Sigmoid colon (tissue), 7 donors: ENCODE results near the gene MYCN. TPM values are rescaled to one million over a fixed set of nuclear protein-coding genes. Genes with fewer than 3 reads are reported as not detected.
"Not testable (repeated sequence)": the region's sequence is repeated elsewhere in the genome, so short reads cannot be mapped to it uniquely, and the experiment has no call there.

Source experiments
- DNase-seq: peaks from one replicate; pipeline ENCODE4 v3.0.0-alpha.2; 2019
- H3K27ac ChIP-seq, 4 donors: fragments of 200-600 bp; sonication (generic); one replicate each; pipeline ENCODE4 v1.5.1; 2016 to 2019; ENCODE audit warnings: mild to moderate bottlenecking in 1 of 4
- H3K27me3 ChIP-seq, 3 donors: fragments of 200-600 bp; sonication (generic); one replicate each; pipeline ENCODE4 v1.5.1; 2019; ENCODE audit warnings: mild to moderate bottlenecking in 1 of 3
- H3K36me3 ChIP-seq, 4 donors: fragments of 200-600 bp; sonication (generic); one replicate each; pipeline ENCODE4 v1.5.1; 2016 to 2019
- H3K4me1 ChIP-seq, 4 donors: fragments of 200-600 bp; sonication (generic); one replicate each; pipeline ENCODE4 v1.5.1; 2017 to 2019
- H3K4me3 ChIP-seq, 4 donors: fragments of 200-600 bp; sonication (generic); one replicate each; pipeline ENCODE4 v1.5.1; 2017 to 2019; ENCODE audit warnings: mild to moderate bottlenecking in 2 of 4, moderate library complexity in 1 of 4
- H3K9me3 ChIP-seq, 4 donors: fragments of 200-600 bp in 3 of 4; sonication (generic) in 3 of 4; one replicate each; pipeline versions ENCODE4 v1.5.1 to v1.6.1; 2013 to 2019
- EP300 ChIP-seq, 4 donors: sonication (generic); formaldehyde crosslinking; IDR thresholded peaks; one replicate each; pipeline ENCODE4 v1.6.1; 2017; ENCODE audit warnings: antibody characterized with exemption in 4 of 4
- POLR2A ChIP-seq, 2 donors: fragments of 450-650 bp; IDR thresholded peaks; one replicate each; pipeline ENCODE4 v1.6.1; 2016; ENCODE audit warnings: antibody characterized with exemption in 2 of 2, mild to moderate bottlenecking in 2 of 2, moderate library complexity in 2 of 2
- POLR2AphosphoS5 ChIP-seq, 4 donors: sonication (generic); formaldehyde crosslinking; IDR thresholded peaks; one replicate each; pipeline ENCODE4 v1.6.1; 2017; ENCODE audit warnings: antibody characterized with exemption in 4 of 4
- WGBS, 2 donors: extraction: QIAGEN DNeasy Blood & Tissue Kit; methylation state at CpG; one replicate each; pipeline ENCODE4 v1.1.7; 2013; 5-methylcytosine and 5-hydroxymethylcytosine counted together
- intact Hi-C: fragments of 100-400 bp; cut with DNase I; formaldehyde crosslinking; loops from one replicate; pipeline ENCODE4 v1.15.1; 2023
- polyA plus RNA-seq, 3 donors: library from polyadenylated mRNA; stranded (reverse); fragments of 200-250 nt; gene quantifications; one replicate each; pipeline ENCODE4 v1.2.3, GENCODE V29; 2013
- total RNA-seq, 4 donors: library from RNA; depleted of rRNA; stranded (reverse); fragments of >200 nt; gene quantifications; one replicate each; pipeline ENCODE4 v1.1.0, GENCODE V29; 2016
- TF ChIP-seq, protein P1 (sequence below), 4 experiments: fragments of 450-650 bp in 3 of 4; fragments of 200-600 bp in 1 of 4; IDR thresholded peaks; one replicate each; pipeline ENCODE4 v1.5.1; 2016 to 2019; ENCODE audit warnings: antibody characterized with exemption in 4 of 4, mild to moderate bottlenecking in 3 of 4, moderate library complexity in 2 of 4
- donor health status: healthy with polysubstance abuse.
- donor health status: Bipolar disorder and iron deficiency.
- donor health status: healthy.

Gene MYCN
- total and polyA plus RNA-seq, 7 donors, result 0.33 to 0.71 (median 0.55) TPM; not detected in 1

DNA sequence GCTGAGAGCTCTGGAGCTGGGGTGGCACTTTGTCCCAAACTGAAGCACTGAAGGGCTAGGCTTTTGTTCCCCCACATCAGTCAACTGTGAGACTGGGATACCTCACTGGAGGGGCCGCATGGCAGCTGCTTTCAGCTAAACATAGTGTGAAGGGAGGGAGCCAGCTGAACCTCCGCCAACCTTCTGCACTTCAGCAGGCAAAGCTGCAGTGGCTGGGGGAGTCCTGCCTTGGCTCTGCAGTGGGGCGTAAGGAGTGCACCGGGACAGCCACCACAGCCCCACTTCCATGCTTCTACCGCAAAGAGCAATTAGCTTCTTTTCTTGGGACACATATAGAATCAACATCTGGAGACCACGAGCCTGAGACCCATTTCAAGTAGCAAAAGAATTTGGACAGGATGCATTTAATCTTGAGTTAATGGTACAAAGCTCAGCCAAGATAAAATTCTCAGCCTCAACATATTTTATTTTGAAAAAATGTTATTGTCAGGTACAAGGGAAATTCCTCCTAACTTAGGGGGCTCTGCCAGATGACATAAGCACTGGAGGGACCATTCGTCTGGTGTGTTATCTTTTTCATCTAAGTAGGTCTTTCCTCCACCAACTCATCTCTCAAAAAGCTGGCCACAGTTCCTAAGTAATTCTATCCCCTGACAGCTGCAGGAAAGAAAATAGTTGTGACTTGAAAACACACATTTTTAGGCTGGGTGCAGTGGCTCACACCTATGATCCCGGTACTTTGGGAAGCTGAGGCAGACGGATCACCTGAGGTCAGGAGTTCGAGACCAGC lies 25.6 kb upstream of the MYCN start:
- Histone ChIP-seq H3K9me3 (no peaks in the 10 kb centered on the region), H3K4me1 (peaks cover 0 to 39% (median 23%) of the 10 kb centered on the region in 4 donors), H3K36me3 (no peaks in the 10 kb centered on the region), H3K27ac (no peak overlapping the region), H3K4me3 (no peak overlapping the region), H3K27me3 (no peaks in the 10 kb centered on the region)
- TF ChIP-seq, protein P1, sequence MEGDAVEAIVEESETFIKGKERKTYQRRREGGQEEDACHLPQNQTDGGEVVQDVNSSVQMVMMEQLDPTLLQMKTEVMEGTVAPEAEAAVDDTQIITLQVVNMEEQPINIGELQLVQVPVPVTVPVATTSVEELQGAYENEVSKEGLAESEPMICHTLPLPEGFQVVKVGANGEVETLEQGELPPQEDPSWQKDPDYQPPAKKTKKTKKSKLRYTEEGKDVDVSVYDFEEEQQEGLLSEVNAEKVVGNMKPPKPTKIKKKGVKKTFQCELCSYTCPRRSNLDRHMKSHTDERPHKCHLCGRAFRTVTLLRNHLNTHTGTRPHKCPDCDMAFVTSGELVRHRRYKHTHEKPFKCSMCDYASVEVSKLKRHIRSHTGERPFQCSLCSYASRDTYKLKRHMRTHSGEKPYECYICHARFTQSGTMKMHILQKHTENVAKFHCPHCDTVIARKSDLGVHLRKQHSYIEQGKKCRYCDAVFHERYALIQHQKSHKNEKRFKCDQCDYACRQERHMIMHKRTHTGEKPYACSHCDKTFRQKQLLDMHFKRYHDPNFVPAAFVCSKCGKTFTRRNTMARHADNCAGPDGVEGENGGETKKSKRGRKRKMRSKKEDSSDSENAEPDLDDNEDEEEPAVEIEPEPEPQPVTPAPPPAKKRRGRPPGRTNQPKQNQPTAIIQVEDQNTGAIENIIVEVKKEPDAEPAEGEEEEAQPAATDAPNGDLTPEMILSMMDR (IDR thresholded peaks at IDR 0.05), result no peak
- TF ChIP-seq POLR2AphosphoS5 (IDR thresholded peaks at IDR 0.05), result peak in 2 of 4 donors; percentile 14 to 33
- TF ChIP-seq POLR2A (IDR thresholded peaks at IDR 0.05), result no peak
- 71 to 75% methylated on average over 10 of the region's 10 CpGs for WGBS, 2 donors
- intact Hi-C loops, result loop anchor here (10.0 kb wide), 1 partner anchor 280 kb away; no protein-coding TSS in a partner anchor
- DNase-seq, result peak; percentile 76

DNA sequence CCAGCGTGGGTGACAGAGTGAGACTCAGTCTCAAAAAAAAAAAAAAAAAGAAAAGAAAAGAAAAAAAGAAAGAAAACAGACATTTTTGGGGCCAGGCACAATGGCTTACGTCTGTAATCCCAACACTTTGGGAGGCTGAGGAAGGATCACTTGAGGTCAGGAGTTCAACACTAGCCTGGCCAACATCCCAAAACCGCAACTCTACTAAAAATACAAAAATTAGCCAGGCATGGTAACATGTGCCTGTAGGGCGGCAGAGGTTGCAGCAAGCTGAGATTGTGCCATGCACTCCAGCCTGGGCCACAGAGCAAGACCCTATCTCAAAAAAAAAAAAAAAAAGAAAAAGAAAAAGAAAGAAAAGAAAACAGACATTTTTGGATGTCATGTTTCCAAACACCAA lies 24.8 kb upstream of the MYCN start:
- not testable (repeated sequence) for H3K27ac ChIP-seq, H3K36me3 ChIP-seq
- 59 to 80% methylated on average over 4 of the region's 4 CpGs for WGBS, 2 donors

GRCh38 chr2:15916336-15916735 lies 24.0 kb upstream of the MYCN start:
- H3K27me3 ChIP-seq, result no peaks in the 10 kb centered on the region
- H3K36me3 ChIP-seq, result no peaks in the 10 kb centered on the region
- no peak for TF ChIP-seq POLR2AphosphoS5 (IDR thresholded peaks at IDR 0.05)
- no peak overlapping the region for H3K27ac ChIP-seq
- peaks cover 0 to 42% (median 23%) of the 10 kb centered on the region in 4 donors for H3K4me1 ChIP-seq
- H3K4me3 ChIP-seq, result no peak overlapping the region
- no peaks in the 10 kb centered on the region for H3K9me3 ChIP-seq
- intact Hi-C loops, result loop anchor here (10.0 kb wide), 1 partner anchor 282 kb away; no protein-coding TSS in a partner anchor
- WGBS, 2 donors, result 94 to 96% methylated on average over 4 of the region's 4 CpGs
- DNase-seq, result no peak

More for the DNA sequence above, 24.8 kb upstream of the MYCN start:
- intact Hi-C loops, result loop anchor here (10.0 kb wide), 1 partner anchor 281 kb away; no protein-coding TSS in a partner anchor
- not testable (repeated sequence) for H3K4me3 ChIP-seq, H3K27me3 ChIP-seq, DNase-seq, H3K9me3 ChIP-seq
- peaks cover 0 to 42% (median 23%) of the 10 kb centered on the region in 4 donors for H3K4me1 ChIP-seq

GRCh38 chr2:15918761-15919356 lies 21.5 kb upstream of the MYCN start:
- no peaks in the 10 kb centered on the region for H3K27me3 ChIP-seq
- H3K9me3 ChIP-seq, result no peaks in the 10 kb centered on the region
- H3K4me3 ChIP-seq, result no peak overlapping the region
- no peaks in the 10 kb centered on the region for H3K36me3 ChIP-seq
- peaks cover 0 to 20% (median 9%) of the 10 kb centered on the region in 4 donors for H3K4me1 ChIP-seq
- WGBS, 2 donors, result 81 to 85% methylated on average over 9 of the region's 9 CpGs
- DNase-seq, result no peak
- TF ChIP-seq, protein P1 (IDR thresholded peaks at IDR 0.05), result no peak
- TF ChIP-seq EP300 (IDR thresholded peaks at IDR 0.05) (no peak), POLR2A (IDR thresholded peaks at IDR 0.05) (no peak), POLR2AphosphoS5 (IDR thresholded peaks at IDR 0.05) (no peak)
- no peak overlapping the region for H3K27ac ChIP-seq
- intact Hi-C loops, result loop anchor here (10.0 kb wide), 1 partner anchor 284 kb away; no protein-coding TSS in a partner anchor

DNA sequence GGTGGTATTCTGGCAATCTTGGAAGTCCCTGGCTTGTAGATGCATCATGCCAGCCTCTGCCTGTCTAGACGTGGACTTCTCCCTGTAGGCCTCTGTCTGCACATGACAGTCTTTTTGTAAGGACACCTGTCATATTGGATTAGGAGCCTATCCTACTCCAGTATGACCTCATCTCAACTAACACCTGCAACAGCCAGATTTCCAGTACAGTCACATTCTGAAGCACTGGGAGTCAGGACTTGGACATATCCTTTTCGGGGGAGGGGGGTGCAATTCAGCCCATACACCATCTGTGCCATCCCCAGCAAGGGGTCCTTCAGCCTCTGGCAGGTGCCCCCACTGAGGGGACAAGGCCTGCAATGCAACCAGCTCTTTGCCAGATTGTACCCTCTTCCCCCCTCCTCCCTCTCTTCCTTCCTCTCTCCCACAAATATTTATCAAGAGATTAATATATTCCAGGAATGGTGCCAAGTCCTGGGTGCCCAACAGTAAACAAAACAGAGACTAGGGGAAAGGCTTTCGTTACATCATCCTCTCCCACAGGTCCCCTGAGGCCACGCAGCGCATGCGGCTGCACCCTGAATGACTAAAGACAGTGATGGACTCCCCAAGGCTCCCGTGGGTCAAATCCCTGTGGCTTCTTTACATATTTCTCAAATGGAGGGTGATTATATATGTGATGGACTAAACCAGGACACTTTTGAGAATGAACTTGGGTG lies 20.5 kb upstream of the MYCN start:
- Histone ChIP-seq H3K36me3 (no peaks in the 10 kb centered on the region), H3K27me3 (no peaks in the 10 kb centered on the region), H3K4me1 (peaks cover 0 to 9% (median 2%) of the 10 kb centered on the region in 4 donors), H3K9me3 (no peaks in the 10 kb centered on the region), H3K4me3 (no peak overlapping the region), H3K27ac (no peak overlapping the region)
- intact Hi-C loops, result loop anchor here (10.0 kb wide), 1 partner anchor 285 kb away; no protein-coding TSS in a partner anchor
- TF ChIP-seq, protein P1 (IDR thresholded peaks at IDR 0.05), result no peak
- TF ChIP-seq EP300 (IDR thresholded peaks at IDR 0.05) (no peak), POLR2A (IDR thresholded peaks at IDR 0.05) (no peak), POLR2AphosphoS5 (IDR thresholded peaks at IDR 0.05) (no peak)
- 65 to 69% methylated on average over 7 of the region's 7 CpGs for WGBS, 2 donors
- DNase-seq, result no peak
